22Rv1 (cell line): Measurements from ENCODE around the gene MYH15.

Source experiments
- ZFX ChIP-seq: fragments of 450-650 bp; IDR thresholded peaks from 2 replicates; pipeline ENCODE4 v1.6.1; 2017; ENCODE audit warnings: antibody characterized with exemption, borderline replicate concordance
- TF ChIP-seq, protein P1 (sequence below): fragments of 450-650 bp; IDR thresholded peaks from 2 replicates; pipeline ENCODE4 v1.5.1; 2017; ENCODE audit warnings: mild to moderate bottlenecking

DNA sequence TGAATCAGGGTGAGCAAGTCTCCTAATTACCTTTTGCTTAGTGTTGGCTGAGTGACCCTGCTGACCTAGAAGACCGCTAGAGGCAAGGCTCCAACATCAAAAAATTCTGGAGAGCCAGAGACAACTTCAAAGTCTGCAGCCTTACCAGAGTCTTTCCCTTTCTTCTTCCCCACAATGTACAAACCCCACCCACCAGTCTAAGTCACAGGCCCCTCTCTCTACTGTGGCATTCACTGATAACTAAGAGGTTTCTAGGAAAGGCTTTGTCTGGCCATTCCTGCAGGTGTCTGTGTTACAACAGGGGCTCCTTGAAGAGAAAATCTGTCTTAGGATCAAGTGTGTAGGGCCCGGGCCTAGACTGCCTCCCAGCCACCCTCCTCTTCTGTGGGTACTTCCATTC lies 525 bp downstream of the MYH15 start:
- TF ChIP-seq, protein P1, sequence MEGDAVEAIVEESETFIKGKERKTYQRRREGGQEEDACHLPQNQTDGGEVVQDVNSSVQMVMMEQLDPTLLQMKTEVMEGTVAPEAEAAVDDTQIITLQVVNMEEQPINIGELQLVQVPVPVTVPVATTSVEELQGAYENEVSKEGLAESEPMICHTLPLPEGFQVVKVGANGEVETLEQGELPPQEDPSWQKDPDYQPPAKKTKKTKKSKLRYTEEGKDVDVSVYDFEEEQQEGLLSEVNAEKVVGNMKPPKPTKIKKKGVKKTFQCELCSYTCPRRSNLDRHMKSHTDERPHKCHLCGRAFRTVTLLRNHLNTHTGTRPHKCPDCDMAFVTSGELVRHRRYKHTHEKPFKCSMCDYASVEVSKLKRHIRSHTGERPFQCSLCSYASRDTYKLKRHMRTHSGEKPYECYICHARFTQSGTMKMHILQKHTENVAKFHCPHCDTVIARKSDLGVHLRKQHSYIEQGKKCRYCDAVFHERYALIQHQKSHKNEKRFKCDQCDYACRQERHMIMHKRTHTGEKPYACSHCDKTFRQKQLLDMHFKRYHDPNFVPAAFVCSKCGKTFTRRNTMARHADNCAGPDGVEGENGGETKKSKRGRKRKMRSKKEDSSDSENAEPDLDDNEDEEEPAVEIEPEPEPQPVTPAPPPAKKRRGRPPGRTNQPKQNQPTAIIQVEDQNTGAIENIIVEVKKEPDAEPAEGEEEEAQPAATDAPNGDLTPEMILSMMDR, result no peak
- no peak for TF ChIP-seq ZFX
